ENCODE results near the gene NHLH2.

DNA sequence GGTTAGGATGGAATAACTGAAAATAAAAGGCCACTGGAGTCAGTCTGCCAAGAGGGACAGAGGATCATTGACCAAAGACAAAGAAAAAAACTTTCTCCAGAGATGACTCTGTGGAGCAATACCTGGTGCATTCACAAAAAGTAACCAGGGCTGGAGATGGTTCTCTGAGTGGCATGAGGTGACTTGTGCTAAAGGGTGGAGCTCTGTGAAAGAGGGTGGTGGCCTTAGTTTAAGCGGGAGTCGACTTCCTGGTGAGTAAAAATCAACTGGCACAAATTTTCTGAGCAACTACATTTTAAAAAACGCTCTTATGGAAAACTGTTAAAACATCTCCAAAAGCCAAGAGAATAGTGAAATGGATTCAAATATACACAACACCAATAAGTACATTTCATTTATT lies 10.0 kb downstream of the NHLH2 start:
- TF ChIP-seq, protein P1, sequence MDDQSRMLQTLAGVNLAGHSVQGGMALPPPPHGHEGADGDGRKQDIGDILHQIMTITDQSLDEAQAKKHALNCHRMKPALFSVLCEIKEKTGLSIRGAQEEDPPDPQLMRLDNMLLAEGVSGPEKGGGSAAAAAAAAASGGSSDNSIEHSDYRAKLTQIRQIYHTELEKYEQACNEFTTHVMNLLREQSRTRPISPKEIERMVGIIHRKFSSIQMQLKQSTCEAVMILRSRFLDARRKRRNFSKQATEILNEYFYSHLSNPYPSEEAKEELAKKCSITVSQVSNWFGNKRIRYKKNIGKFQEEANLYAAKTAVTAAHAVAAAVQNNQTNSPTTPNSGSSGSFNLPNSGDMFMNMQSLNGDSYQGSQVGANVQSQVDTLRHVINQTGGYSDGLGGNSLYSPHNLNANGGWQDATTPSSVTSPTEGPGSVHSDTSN (IDR thresholded peaks at IDR 0.05) = no peak
- TF ChIP-seq POLR2AphosphoS5 (IDR thresholded peaks at IDR 0.05; ENCODE audit: low read depth, low read length) = no peak
- TF ChIP-seq, protein P2, sequence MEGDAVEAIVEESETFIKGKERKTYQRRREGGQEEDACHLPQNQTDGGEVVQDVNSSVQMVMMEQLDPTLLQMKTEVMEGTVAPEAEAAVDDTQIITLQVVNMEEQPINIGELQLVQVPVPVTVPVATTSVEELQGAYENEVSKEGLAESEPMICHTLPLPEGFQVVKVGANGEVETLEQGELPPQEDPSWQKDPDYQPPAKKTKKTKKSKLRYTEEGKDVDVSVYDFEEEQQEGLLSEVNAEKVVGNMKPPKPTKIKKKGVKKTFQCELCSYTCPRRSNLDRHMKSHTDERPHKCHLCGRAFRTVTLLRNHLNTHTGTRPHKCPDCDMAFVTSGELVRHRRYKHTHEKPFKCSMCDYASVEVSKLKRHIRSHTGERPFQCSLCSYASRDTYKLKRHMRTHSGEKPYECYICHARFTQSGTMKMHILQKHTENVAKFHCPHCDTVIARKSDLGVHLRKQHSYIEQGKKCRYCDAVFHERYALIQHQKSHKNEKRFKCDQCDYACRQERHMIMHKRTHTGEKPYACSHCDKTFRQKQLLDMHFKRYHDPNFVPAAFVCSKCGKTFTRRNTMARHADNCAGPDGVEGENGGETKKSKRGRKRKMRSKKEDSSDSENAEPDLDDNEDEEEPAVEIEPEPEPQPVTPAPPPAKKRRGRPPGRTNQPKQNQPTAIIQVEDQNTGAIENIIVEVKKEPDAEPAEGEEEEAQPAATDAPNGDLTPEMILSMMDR (IDR thresholded peaks at IDR 0.05) = no peak
- no peak for TF ChIP-seq MEF2A (IDR thresholded peaks at IDR 0.05; ENCODE audit: borderline replicate concordance, low read depth)
- no peak for TF ChIP-seq TAF1 (IDR thresholded peaks at IDR 0.05; ENCODE audit: borderline replicate concordance, low read depth, low read length)
- TF ChIP-seq CHD2 (IDR thresholded peaks at IDR 0.05; ENCODE audit: low read length, partially characterized antibody) = no peak
- TF ChIP-seq NFIC (IDR thresholded peaks at IDR 0.05; ENCODE audit: borderline replicate concordance) = no peak
- TF ChIP-seq FOXM1 (IDR thresholded peaks at IDR 0.05; ENCODE audit: low read depth) = no peak
- TF ChIP-seq EZH2phosphoT487 (IDR thresholded peaks at IDR 0.05; ENCODE audit: borderline replicate concordance, low read depth) = no peak
- no peak for TF ChIP-seq FOXJ3 (CRISPR knock-in tag; IDR thresholded peaks at IDR 0.05)
- TF ChIP-seq, protein P3, sequence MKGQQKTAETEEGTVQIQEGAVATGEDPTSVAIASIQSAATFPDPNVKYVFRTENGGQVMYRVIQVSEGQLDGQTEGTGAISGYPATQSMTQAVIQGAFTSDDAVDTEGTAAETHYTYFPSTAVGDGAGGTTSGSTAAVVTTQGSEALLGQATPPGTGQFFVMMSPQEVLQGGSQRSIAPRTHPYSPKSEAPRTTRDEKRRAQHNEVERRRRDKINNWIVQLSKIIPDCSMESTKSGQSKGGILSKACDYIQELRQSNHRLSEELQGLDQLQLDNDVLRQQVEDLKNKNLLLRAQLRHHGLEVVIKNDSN (IDR thresholded peaks at IDR 0.05; ENCODE audit: borderline replicate concordance, low read depth) = no peak
- TF ChIP-seq JUND (IDR thresholded peaks at IDR 0.05) = no peak
- TF ChIP-seq RCOR1 (IDR thresholded peaks at IDR 0.05; ENCODE audit: low read length) = no peak
